Activated CD4-positive, alpha-beta memory T cell treated with anti-CD3 and anti-CD28 coated beads for 36 hours (primary cell): Measurements from ENCODE around the gene SLBP. TPM values are rescaled to one million over a fixed set of nuclear protein-coding genes. Genes with fewer than 3 reads are reported as not detected.
A peak's percentile ranks its signal among the peaks of the same experiment; 100 is the strongest.

ENCODE experiments used
- CTCF ChIA-PET: fragments of 350-600 bp; sonication (Branson Sonifier 250); formaldehyde crosslinking; loops from one replicate; lab custom pipeline; 2021; ENCODE audit warnings: antibody characterized with exemption, inconsistent platforms; lab: Charles Lee
- POLR2A ChIA-PET: fragments of 350-600 bp; sonication (Branson Sonifier 250); formaldehyde crosslinking; loops from one replicate; lab custom pipeline; 2021; ENCODE audit warnings: antibody characterized with exemption; lab: Charles Lee
- DNase-seq: peaks from one replicate; pipeline ENCODE4 v3.0.0-alpha.2; 2020
- H3K27ac Mint-ChIP-seq: one replicate; pipeline ENCODE4 v1.8.0; 2021; ENCODE audit warnings: mixed read lengths
- H3K27me3 Mint-ChIP-seq: one replicate; pipeline ENCODE4 v1.8.0; 2021; ENCODE audit warnings: mixed read lengths
- H3K36me3 Mint-ChIP-seq: one replicate; pipeline ENCODE4 v1.8.0; 2021; ENCODE audit warnings: mixed read lengths
- H3K4me1 Mint-ChIP-seq: one replicate; pipeline ENCODE4 v1.8.0; 2021; ENCODE audit warnings: low read depth, mixed read lengths
- H3K4me3 Mint-ChIP-seq: one replicate; pipeline ENCODE4 v1.8.0; 2021; ENCODE audit warnings: mild to moderate bottlenecking, mixed read lengths
- H3K9me3 Mint-ChIP-seq: one replicate; pipeline ENCODE4 v1.8.0; 2021; ENCODE audit warnings: mixed read lengths
- intact Hi-C: fragments of 100-400 bp; cut with micrococcal nuclease; formaldehyde crosslinking; loops from one replicate; pipeline ENCODE4 v1.15.1; 2023
- total RNA-seq, 2 experiments: library from RNA; stranded (reverse); gene quantifications; one replicate each; pipeline ENCODE4 v1.2.3, GENCODE V29; 2021

The SLBP gene
- total RNA-seq, 2 experiments from 2014 or later = 103 to 106 TPM

DNA sequence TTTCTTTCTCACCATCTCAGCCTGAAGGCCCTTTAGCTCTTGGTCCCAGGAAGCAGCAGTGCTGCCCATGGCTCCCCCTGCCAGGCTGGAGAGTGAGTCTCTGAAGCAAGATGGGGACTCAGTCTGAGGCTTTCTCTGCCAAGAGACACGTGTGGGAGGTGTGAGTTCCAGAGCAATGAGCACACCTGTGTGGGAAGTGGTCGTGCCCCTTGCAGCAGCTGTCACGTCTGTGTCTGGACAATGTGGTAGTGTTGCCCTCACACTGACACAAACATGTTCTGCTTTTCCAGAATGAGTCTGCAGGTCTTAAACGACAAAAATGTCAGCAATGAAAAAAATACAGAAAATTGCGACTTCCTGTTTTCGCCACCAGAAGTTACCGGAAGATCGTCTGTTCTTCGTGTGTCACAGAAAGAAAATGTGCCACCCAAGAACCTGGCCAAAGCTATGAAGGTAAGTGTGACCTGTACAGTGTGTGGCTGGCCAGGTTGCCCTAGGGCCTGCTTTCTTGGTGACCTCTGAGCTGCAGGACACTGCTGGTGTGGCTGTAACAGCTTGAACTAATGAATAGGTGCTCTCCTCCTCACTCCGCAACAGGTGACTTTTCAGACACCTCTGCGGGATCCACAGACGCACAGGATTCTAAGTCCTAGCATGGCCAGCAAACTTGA is 11.1 kb upstream of the SLBP start:
- Mint-ChIP-seq H3K9me3 (no peaks in the 10 kb centered on the region), H3K4me3 (peak overlapping the region; percentile 89), H3K27ac (peak overlapping the region; percentile 99), H3K4me1 (peaks cover 64% of the 10 kb centered on the region), H3K36me3 (peaks cover 59% of the 10 kb centered on the region), H3K27me3 (no peaks in the 10 kb centered on the region)
- DNase-seq = peak; percentile 77
- CTCF ChIA-PET = interaction anchor here (0.9 to 6.0 kb wide), 7 partner anchors 11 to 455 kb away, joined by 3 to 142 read pairs (median 4); partner anchors contain the start of genes SLBP and UVSSA
- POLR2A ChIA-PET = interaction anchor here (0.9 to 5.0 kb wide), 5 partner anchors 9 to 29 kb away, joined by 4 to 56 read pairs (median 4); partner anchors contain the start of gene SLBP
- intact Hi-C loops = loop anchor here (5.0 kb wide), 2 partner anchors 134 to 694 kb away; partner anchors contain the start of genes CFAP99, LETM1 and ZFYVE28

DNA sequence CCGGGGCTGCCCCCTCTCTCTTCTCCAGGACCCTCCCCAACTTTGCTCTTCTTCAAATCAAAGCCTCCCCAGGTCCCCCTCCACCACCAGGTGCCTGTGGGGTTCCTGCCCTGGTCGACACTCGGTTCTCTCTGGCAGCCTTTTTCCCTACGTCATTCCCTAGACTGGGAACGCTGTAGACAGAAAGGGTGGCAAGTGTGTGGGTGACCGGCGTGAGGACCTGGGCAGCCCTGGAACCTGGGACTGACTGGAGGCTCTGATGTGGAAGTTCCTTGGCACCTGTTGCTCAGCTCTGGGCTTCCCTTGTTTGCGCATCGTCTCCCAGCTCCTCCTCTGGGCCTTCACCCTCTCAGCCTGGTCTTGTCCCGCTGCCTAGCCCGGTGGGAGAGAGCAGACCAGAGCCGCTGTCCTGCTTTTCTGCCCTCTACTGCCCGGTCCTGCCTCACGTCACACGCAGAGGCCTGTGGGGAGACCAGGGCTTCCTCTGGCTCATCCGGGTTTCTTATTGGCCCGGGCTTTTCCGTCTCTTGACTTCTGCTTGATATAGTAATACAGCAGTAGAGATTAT is 10.5 kb upstream of the SLBP start:
- intact Hi-C loops = loop anchor here (5.0 kb wide), 2 partner anchors 135 to 695 kb away; partner anchors contain the start of genes CFAP99, LETM1 and ZFYVE28
- DNase-seq = no peak
- Mint-ChIP-seq H3K9me3 (no peaks in the 10 kb centered on the region), H3K4me1 (peaks cover 60% of the 10 kb centered on the region), H3K27ac (peak overlapping the region; percentile 99), H3K4me3 (peak overlapping the region; percentile 89), H3K27me3 (no peaks in the 10 kb centered on the region), H3K36me3 (peaks cover 54% of the 10 kb centered on the region)
- CTCF ChIA-PET = interaction anchor here (0.9 to 6.0 kb wide), 8 partner anchors 10 to 455 kb away, joined by 3 to 142 read pairs (median 6); partner anchors contain the start of genes SLBP and UVSSA
- POLR2A ChIA-PET = interaction anchor here (0.9 to 5.0 kb wide), 4 partner anchors 8 to 22 kb away, joined by 4 to 56 read pairs (median 8); partner anchors contain the start of gene SLBP

DNA sequence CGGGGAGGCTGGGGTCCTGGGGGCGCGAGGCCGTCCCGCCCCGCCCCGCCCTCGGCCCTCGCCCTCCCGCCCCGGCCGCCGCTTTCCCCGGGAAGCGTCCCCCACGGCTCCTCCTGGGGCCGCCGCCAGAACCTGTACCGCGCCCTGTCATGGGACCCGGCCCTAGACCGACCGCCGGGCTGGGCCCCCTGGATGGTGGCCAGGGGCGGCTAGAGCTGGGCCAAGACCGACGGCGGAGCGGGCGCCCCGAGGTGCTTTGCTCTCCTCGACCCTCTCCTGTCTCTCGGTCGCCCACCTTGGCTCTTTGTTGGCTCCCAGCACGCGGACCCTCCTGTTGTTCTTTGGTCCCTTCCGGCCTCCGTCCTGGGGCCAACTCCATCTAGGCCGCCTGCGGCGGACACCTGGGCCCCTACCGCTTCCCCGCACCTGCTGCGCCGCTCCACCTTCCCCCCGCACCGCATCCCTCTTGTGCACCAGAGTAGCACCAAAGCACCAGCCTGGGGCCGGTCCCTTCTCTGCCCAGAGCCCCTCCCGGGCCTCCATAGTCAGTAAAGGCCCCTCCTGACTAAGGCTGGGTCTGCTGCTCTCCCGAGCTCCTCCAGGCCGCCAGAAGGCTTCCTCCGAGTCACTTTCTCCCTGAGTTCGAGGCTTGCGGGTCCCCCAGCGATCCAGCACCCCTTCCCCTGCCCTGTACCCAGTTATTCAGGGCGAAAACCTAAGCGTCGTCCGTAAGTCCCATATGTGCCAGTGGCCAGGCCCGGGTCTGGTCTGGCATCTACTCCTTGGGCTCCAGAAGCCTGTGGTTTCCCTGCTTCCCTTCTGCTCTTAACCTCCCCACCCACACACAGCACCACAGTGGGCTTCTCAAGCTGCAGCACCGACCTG is 9.8 kb upstream of the SLBP start:
- POLR2A ChIA-PET = interaction anchor here (0.8 to 5.0 kb wide), 4 partner anchors 10 to 16 kb away, joined by 4 to 56 read pairs (median 12); partner anchors contain the start of gene SLBP
- peaks cover 55% of the 10 kb centered on the region for H3K4me1 Mint-ChIP-seq
- no peaks in the 10 kb centered on the region for H3K27me3 Mint-ChIP-seq
- intact Hi-C loops = loop anchor here (1.0 to 5.0 kb wide), 4 partner anchors 10 to 695 kb away; partner anchors contain the start of genes CFAP99, LETM1, SLBP and UVSSA
- peak overlapping the region; percentile 89 for H3K4me3 Mint-ChIP-seq
- H3K36me3 Mint-ChIP-seq = peaks cover 47% of the 10 kb centered on the region
- H3K27ac Mint-ChIP-seq = peak overlapping the region; percentile 99
- peak; percentile 31 for DNase-seq
- CTCF ChIA-PET = interaction anchor here (1.9 to 6.0 kb wide), 4 partner anchors 9 to 30 kb away, joined by 8 to 142 read pairs (median 12); partner anchors contain the start of gene SLBP
- H3K9me3 Mint-ChIP-seq = no peaks in the 10 kb centered on the region

DNA sequence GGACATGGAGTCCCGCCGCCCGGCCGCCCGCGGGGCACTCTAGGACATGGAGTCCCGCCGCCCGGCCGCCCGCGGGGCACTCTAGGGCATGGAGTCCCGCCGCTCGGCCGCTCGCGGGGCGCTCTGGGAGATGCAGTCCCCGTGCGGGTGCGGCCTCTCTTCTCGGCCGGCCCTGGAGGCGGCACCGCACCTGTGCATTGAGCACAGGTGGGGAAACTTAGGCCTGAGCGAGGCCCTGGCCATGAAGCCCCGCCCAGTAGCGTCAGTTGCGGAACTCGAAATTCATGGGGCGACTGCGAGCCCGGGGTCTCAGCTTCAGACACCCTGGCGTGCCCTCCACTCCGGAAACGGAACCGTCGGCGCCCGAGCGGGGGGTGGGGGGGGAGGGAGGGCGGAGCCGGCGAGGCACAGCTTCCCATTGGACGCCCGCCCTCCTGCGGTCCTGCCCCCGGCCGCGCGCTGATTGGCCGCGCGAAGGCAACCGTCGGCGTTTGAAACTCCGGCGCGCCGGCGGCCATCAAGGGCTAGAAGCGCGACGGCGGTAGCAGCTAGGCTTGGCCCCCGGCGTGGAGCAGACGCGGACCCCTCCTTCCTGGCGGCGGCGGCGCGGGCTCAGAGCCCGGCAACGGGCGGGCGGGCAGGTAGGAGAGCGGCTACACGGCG is 9.0 kb upstream of the SLBP start, which contains the start of the genes TACC3 and TMEM129:
Gene TACC3 (plus strand): TSS at position 519 of the 663 bp plus-strand sequence. CDS start 1,901 bp downstream, outside the sequence.
Gene TMEM129 (minus strand): TSS at position 321 of the 663 bp plus-strand sequence. CDS start 486 bp downstream, outside the sequence.
- DNase-seq = peak; percentile 97
- Mint-ChIP-seq H3K4me3 (peak within 1 kb of the TSS; percentile 89), H3K9me3 (no peaks in the 10 kb centered on the region), H3K36me3 (peaks cover 44% of the 10 kb centered on the region), H3K27me3 (no peaks in the 10 kb centered on the region), H3K27ac (peak within 1 kb of the TSS; percentile 99), H3K4me1 (peaks cover 52% of the 10 kb centered on the region)
- ChIA-PET CTCF (interaction anchor here (1.1 to 3.3 kb wide), 4 partner anchors 9 to 28 kb away, joined by 3 to 20 read pairs (median 12); partner anchors contain the start of gene SLBP), POLR2A (interaction anchor here (0.7 to 5.0 kb wide), 7 partner anchors 9 to 789 kb away, joined by 3 to 56 read pairs (median 4); partner anchors contain the start of genes GAK, SLBP and TMEM175)
- intact Hi-C loops = loop anchor here (1.0 to 5.0 kb wide), 4 partner anchors 9 to 696 kb away; partner anchors contain the start of genes CFAP99, LETM1, SLBP and UVSSA

GRCh38 chr4:1720163-1720983 is 8.3 kb upstream of the SLBP start:
- peak; percentile 69 for DNase-seq
- intact Hi-C loops = loop anchor here (2.0 to 5.0 kb wide), 3 partner anchors 137 to 697 kb away; partner anchors contain the start of genes CFAP99, LETM1, UVSSA and ZFYVE28
- Mint-ChIP-seq H3K4me3 (peak overlapping the region; percentile 88), H3K4me1 (peaks cover 53% of the 10 kb centered on the region), H3K27me3 (no peaks in the 10 kb centered on the region), H3K27ac (peak overlapping the region; percentile 93), H3K9me3 (no peaks in the 10 kb centered on the region), H3K36me3 (peaks cover 44% of the 10 kb centered on the region)
- POLR2A ChIA-PET = interaction anchor here (0.7 to 5.0 kb wide), 7 partner anchors 8 to 788 kb away, joined by 3 to 56 read pairs (median 4); partner anchors contain the start of genes GAK, SLBP and TMEM175
- CTCF ChIA-PET = interaction anchor here (1.1 to 3.3 kb wide), 4 partner anchors 8 to 27 kb away, joined by 3 to 20 read pairs (median 12); partner anchors contain the start of gene SLBP

- POLR2A ChIA-PET = interaction anchor here (0.6 kb wide), 1 partner anchor 154 kb away, joined by 3 read pairs; no protein-coding TSS in a partner anchor
- intact Hi-C loops = no loop called here
- Mint-ChIP-seq H3K36me3 (peaks cover 34% of the 10 kb centered on the region), H3K27ac (no peak overlapping the region), H3K4me1 (peaks cover 52% of the 10 kb centered on the region), H3K27me3 (no peaks in the 10 kb centered on the region), H3K9me3 (no peaks in the 10 kb centered on the region), H3K4me3 (peak overlapping the region; percentile 35)
- CTCF ChIA-PET = interaction anchor here (3.0 kb wide), 1 partner anchor 25 kb away, joined by 20 read pairs; no protein-coding TSS in a partner anchor
- DNase-seq = peak; percentile 8
Observed at GRCh38 chr4:1718095-1718850, 6.2 kb upstream of the SLBP start.

GRCh38 chr4:1717129-1718094 is 5.3 kb upstream of the SLBP start:
- intact Hi-C loops = no loop called here
- ChIA-PET POLR2A (no interaction called here), CTCF (no interaction called here)
- Mint-ChIP-seq H3K4me3 (no peak overlapping the region), H3K27me3 (no peaks in the 10 kb centered on the region), H3K27ac (no peak overlapping the region), H3K36me3 (peaks cover 30% of the 10 kb centered on the region), H3K4me1 (peaks cover 46% of the 10 kb centered on the region), H3K9me3 (no peaks in the 10 kb centered on the region)
- DNase-seq = no peak

DNA sequence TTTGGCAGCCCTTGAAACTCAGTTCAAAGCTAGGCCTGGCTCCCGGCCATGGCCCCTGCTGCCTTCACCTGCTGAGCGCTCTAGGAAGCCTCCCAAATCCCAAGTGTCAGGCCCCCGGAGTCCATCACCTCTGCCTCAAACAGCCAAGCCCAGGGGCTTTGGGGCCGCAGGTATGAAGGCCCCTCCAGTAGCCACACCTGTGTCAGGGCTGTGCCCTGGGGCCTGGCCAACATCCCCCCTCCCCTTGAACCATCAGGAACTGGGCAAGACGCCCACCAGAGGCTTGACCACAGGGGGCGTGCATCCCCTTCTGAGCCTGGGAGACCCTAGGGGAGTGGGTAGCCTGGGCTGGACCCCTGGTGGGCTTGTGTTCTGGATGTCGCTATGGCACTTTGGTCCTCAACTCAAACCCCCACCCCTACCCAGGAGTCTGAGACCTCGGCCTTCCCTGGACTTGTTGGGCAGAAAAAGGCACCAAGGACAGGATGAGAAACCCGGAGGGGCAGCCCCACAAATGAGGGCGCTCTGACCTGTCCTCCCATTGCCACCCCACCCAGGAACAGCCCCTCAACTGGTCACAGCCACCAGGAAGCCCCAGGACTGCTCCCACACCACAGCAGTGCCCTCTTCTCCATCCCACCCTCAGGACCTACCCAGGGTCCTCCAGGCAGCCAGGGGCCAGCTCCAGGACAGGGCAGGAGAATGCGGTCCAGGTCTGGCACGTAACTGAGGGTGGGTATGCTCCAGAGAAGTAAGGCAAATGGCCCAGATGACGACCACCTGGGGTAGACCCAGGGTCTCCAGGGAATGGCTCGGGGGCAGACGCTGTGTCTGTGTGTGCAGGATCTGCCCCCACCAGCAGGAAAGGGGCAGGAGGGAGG is 4.2 kb upstream of the SLBP start:
- no peak overlapping the region for H3K4me3 Mint-ChIP-seq

More for the DNA sequence above, 4.2 kb upstream of the SLBP start:
- intact Hi-C loops = no loop called here
- Mint-ChIP-seq H3K27me3 (no peaks in the 10 kb centered on the region), H3K9me3 (no peaks in the 10 kb centered on the region), H3K4me1 (peaks cover 44% of the 10 kb centered on the region), H3K36me3 (peaks cover 25% of the 10 kb centered on the region), H3K27ac (no peak overlapping the region)
- CTCF ChIA-PET = no interaction called here
- no peak for DNase-seq
- POLR2A ChIA-PET = no interaction called here
